Epithelial cell of esophagus (primary cell): ENCODE data around the gene DCANP1.

Source experiments
- DNase-seq: peaks from one replicate; pipeline ENCODE4 v3.0.0; 2010; ENCODE audit warnings: low read depth
- H3K4me3 ChIP-seq: 2 replicates; pipeline ENCODE4 v1.5.1; 2011; ENCODE audit warnings: mild to moderate bottlenecking, low read length, control low read depth
- TF ChIP-seq, protein P1 (sequence below): IDR thresholded peaks from 2 replicates; pipeline ENCODE4 v1.5.1; 2011; ENCODE audit warnings: low read depth, mild to moderate bottlenecking, low read length, control low read depth, inconsistent platforms; ENCODE audit not compliant: insufficient read depth; ENCODE audit errors: missing control alignments

DCANP1 gene

DNA sequence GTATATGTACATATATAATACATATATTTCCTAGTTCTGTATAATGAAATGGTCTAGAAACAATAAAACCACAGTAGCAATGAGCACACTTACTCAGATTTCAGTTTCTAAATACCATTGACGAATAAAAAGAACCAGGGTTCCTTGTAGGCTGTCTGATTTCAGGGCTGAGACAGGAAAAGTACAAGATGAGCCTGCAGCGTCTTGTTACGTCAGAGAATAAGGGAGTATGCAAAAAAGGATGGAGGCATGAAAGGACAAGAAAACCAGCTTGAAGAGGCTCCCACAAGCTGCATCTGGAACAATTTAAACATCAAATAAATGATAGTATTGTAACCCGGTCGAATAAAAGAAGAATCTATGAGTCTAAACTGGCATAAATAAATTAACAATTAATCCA lies 22.8 kb upstream of the DCANP1 start:
- no peak overlapping the region for H3K4me3 ChIP-seq
- TF ChIP-seq, protein P1, sequence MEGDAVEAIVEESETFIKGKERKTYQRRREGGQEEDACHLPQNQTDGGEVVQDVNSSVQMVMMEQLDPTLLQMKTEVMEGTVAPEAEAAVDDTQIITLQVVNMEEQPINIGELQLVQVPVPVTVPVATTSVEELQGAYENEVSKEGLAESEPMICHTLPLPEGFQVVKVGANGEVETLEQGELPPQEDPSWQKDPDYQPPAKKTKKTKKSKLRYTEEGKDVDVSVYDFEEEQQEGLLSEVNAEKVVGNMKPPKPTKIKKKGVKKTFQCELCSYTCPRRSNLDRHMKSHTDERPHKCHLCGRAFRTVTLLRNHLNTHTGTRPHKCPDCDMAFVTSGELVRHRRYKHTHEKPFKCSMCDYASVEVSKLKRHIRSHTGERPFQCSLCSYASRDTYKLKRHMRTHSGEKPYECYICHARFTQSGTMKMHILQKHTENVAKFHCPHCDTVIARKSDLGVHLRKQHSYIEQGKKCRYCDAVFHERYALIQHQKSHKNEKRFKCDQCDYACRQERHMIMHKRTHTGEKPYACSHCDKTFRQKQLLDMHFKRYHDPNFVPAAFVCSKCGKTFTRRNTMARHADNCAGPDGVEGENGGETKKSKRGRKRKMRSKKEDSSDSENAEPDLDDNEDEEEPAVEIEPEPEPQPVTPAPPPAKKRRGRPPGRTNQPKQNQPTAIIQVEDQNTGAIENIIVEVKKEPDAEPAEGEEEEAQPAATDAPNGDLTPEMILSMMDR, result no peak
- DNase-seq, result peak; percentile 23

DNA sequence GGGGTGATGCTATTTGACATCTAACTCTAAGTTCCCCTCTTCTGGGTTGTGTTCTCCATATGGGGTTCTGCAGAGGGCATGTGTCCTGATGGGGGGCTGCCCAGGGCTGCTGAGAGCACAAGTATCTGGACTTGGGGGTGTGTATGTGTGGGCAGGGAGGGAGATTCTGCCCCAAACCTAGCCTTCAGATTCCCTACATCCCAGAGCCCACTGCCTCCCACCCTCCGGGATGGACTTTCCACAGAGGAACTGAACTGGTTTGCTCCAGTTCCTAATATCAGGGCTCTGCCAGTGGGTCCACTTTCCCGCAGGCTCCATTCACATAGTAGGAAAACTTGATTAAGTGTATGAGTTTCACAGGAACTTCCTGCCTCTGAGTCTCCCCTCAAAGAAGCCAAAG lies 21.4 kb upstream of the DCANP1 start:
- TF ChIP-seq, protein P1, result no peak
- H3K4me3 ChIP-seq, result no peak overlapping the region
- no peak for DNase-seq

GRCh38 chr5:135467871-135468485 lies 20.8 kb upstream of the DCANP1 start:
- DNase-seq, result no peak
- TF ChIP-seq, protein P1, result no peak
- H3K4me3 ChIP-seq, result no peak overlapping the region

- DNase-seq, result no peak
- no peak overlapping the region for H3K4me3 ChIP-seq
- TF ChIP-seq, protein P1, result no peak
Observed at GRCh38 chr5:135467051-135467625, 20.0 kb upstream of the DCANP1 start.

DNA sequence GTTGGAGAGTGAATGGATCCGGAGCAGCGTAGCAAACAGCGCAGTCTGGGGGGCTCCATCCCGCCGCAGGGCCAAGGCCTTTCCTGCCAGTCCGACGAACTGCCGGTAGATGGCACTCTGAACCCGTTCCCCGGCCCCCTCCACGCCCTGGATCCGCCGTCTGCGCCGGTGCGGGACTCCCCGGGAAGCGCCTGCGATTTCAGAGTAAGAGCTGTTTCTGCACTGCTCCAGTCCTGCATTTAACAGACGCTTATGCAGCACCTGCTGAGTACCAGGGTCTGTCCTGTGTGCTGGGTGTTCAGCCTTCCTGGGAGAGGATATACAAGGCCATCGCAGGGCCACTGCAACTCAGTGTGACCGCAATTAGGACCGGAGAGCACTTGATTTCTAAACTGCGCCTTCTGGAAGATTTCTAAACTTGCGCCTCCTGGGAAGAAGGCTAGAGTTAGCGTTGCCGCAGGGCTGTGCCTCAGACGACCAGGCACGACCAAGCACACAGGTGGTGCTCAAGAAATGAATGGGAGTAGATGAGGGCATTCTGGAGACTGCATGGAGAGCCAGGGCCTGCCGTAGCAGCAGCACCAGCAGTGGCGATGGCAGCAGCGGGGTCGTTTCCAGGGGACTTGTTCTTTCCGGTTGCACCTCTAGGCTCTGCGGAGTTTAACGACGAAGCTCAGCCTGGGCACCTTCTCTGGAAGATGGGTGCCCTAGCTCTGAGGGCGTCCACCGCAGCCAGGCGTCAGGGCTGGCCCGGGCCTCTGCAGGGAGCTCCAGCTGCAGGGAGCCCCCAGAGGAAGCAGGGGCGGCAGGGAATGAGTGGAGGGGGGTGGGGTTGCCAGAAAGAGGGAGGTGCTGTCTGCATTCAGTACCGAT lies 19.3 kb upstream of the DCANP1 start:
- DNase-seq, result peak; percentile 73
- TF ChIP-seq, protein P1, result peak; percentile 88
- no peak overlapping the region for H3K4me3 ChIP-seq

- no peak for DNase-seq
- TF ChIP-seq, protein P1, result no peak
- no peak overlapping the region for H3K4me3 ChIP-seq
Observed at GRCh38 chr5:135465391-135466122, 18.4 kb upstream of the DCANP1 start.
